ENCODE measurements around the gene GPR27.

The GPR27 gene

GRCh38 chr3:71786551-71786950 is 32.9 kb downstream of the GPR27 start:
- TF ChIP-seq EZH2phosphoT487 (IDR thresholded peaks at IDR 0.05; ENCODE audit: borderline replicate concordance) (no peak), CTCF (conservative IDR thresholded peaks at IDR 0.05; ENCODE audit: low read length) (no peak)
- Histone ChIP-seq H3K4me1 (ENCODE audit: insufficient read depth, low read length, poor library complexity, severe bottlenecking) (no peaks in the 10 kb centered on the region), H3K9ac (ENCODE audit: low read depth, low read length, poor library complexity, severe bottlenecking) (no peak overlapping the region), H3K79me2 (ENCODE audit: insufficient read depth, low read length) (no peaks in the 10 kb centered on the region), H2AFZ (ENCODE audit: low read length) (no peak overlapping the region), H3K4me2 (ENCODE audit: low read depth, low read length, poor library complexity, severe bottlenecking) (no peak overlapping the region), H3K36me3 (ENCODE audit: insufficient read depth, low read length) (no peaks in the 10 kb centered on the region), H3K9me2 (replicated peaks; ENCODE audit: low read depth, low read length) (no peaks in the 10 kb centered on the region), H4K20me1 (ENCODE audit: insufficient read depth, low read length, poor library complexity, severe bottlenecking) (no peaks in the 10 kb centered on the region), H3K9me3 (ENCODE audit: insufficient read depth, low read depth, low read length) (no peaks in the 10 kb centered on the region), H3K4me3 (ENCODE audit: low read length, poor library complexity, severe bottlenecking) (no peak overlapping the region), H3K27me3 (ENCODE audit: insufficient read depth, low read length, poor library complexity, severe bottlenecking) (peaks cover 68% of the 10 kb centered on the region), H3F3A (ENCODE audit: low read depth) (no peaks in the 10 kb centered on the region)

GRCh38 chr3:71787851-71788405 is 34.3 kb downstream of the GPR27 start:
- H2AFZ ChIP-seq (ENCODE audit: low read length) = no peak overlapping the region
- TF ChIP-seq EZH2phosphoT487 (IDR thresholded peaks at IDR 0.05; ENCODE audit: borderline replicate concordance) (no peak), CTCF (conservative IDR thresholded peaks at IDR 0.05; ENCODE audit: low read length) (no peak)

GRCh38 chr3:71789922-71790321 is 36.3 kb downstream of the GPR27 start:
- H3K9me2 ChIP-seq (replicated peaks; ENCODE audit: low read depth, low read length) = no peaks in the 10 kb centered on the region
- no peaks in the 10 kb centered on the region for H4K20me1 ChIP-seq (ENCODE audit: insufficient read depth, low read length, poor library complexity, severe bottlenecking)
- no peak overlapping the region for H3K4me3 ChIP-seq (ENCODE audit: low read length, poor library complexity, severe bottlenecking)
- H3K4me1 ChIP-seq (ENCODE audit: insufficient read depth, low read length, poor library complexity, severe bottlenecking) = no peaks in the 10 kb centered on the region
- H2AFZ ChIP-seq (ENCODE audit: low read length) = no peak overlapping the region
- no peaks in the 10 kb centered on the region for H3K9me3 ChIP-seq (ENCODE audit: insufficient read depth, low read depth, low read length)
- H3K79me2 ChIP-seq (ENCODE audit: insufficient read depth, low read length) = no peaks in the 10 kb centered on the region
- H3F3A ChIP-seq (ENCODE audit: low read depth) = no peaks in the 10 kb centered on the region
- no peak for TF ChIP-seq EZH2phosphoT487 (IDR thresholded peaks at IDR 0.05; ENCODE audit: borderline replicate concordance)
- TF ChIP-seq CTCF (conservative IDR thresholded peaks at IDR 0.05; ENCODE audit: low read length) = no peak
- no peak overlapping the region for H3K4me2 ChIP-seq (ENCODE audit: low read depth, low read length, poor library complexity, severe bottlenecking)
- H3K9ac ChIP-seq (ENCODE audit: low read depth, low read length, poor library complexity, severe bottlenecking) = no peak overlapping the region
- H3K36me3 ChIP-seq (ENCODE audit: insufficient read depth, low read length) = no peaks in the 10 kb centered on the region
- peaks cover 54% of the 10 kb centered on the region for H3K27me3 ChIP-seq (ENCODE audit: insufficient read depth, low read length, poor library complexity, severe bottlenecking)

More at GRCh38 chr3:71787851-71788405, 34.3 kb downstream of the GPR27 start:
- no peak overlapping the region for H3K4me3 ChIP-seq (ENCODE audit: low read length, poor library complexity, severe bottlenecking)
- H3K9me2 ChIP-seq (replicated peaks; ENCODE audit: low read depth, low read length) = no peaks in the 10 kb centered on the region
- H3K36me3 ChIP-seq (ENCODE audit: insufficient read depth, low read length) = no peaks in the 10 kb centered on the region
- H3K9me3 ChIP-seq (ENCODE audit: insufficient read depth, low read depth, low read length) = no peaks in the 10 kb centered on the region
- no peaks in the 10 kb centered on the region for H3F3A ChIP-seq (ENCODE audit: low read depth)
- no peaks in the 10 kb centered on the region for H4K20me1 ChIP-seq (ENCODE audit: insufficient read depth, low read length, poor library complexity, severe bottlenecking)
- no peak overlapping the region for H3K4me2 ChIP-seq (ENCODE audit: low read depth, low read length, poor library complexity, severe bottlenecking)
- no peaks in the 10 kb centered on the region for H3K4me1 ChIP-seq (ENCODE audit: insufficient read depth, low read length, poor library complexity, severe bottlenecking)
- H3K79me2 ChIP-seq (ENCODE audit: insufficient read depth, low read length) = no peaks in the 10 kb centered on the region
- peaks cover 56% of the 10 kb centered on the region for H3K27me3 ChIP-seq (ENCODE audit: insufficient read depth, low read length, poor library complexity, severe bottlenecking)
- no peak overlapping the region for H3K9ac ChIP-seq (ENCODE audit: low read depth, low read length, poor library complexity, severe bottlenecking)
